ENCODE data around the gene LRRC8D.

Gene LRRC8D

GRCh38 chr1:89931964-89932363, 111.1 kb downstream of the LRRC8D start (continued):
- TF ChIP-seq CREB5 (CRISPR knock-in tag; IDR thresholded peaks at IDR 0.05; ENCODE audit: low read depth): no peak

DNA sequence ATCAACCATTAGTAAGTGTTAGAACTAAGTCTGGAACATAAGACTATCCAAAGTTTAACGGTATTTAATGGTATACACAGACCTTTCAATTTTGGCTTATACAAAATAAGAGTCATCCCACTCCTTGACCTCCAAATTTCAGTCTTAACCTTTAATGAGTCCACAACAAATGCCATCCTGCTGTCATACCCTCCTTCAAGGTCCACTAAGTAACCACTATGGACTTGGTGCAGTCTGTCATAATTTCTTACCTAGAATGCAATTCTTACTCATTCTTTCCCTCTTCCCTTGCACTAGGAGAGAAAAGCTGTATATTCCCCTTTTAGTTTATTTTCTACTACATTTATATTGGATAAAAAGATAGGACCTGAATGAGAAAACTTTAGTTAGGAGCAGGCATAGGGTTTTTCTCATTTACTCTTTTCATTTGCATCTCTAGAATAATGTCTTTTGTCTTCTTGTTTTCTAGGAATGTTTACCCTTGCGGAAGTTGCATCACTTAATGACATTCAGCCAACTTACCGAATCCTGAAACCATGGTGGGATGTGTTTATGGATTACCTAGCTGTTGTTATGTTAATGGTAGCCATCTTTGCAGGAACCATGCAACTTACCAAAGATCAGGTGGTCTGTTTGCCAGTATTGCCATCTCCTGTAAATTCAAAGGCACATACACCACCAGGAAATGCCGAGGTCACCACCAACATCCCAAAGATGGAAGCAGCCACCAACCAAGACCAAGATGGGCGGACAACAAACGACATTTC, 111.9 kb downstream of the LRRC8D start:
- TF ChIP-seq ISL1 (CRISPR knock-in tag; IDR thresholded peaks at IDR 0.05): no peak
- TF ChIP-seq CREB5 (CRISPR knock-in tag; IDR thresholded peaks at IDR 0.05; ENCODE audit: low read depth): no peak
- TF ChIP-seq TCF4 (CRISPR knock-in tag; IDR thresholded peaks at IDR 0.05; ENCODE audit: borderline replicate concordance): no peak
- TF ChIP-seq SNAI2 (CRISPR knock-in tag; IDR thresholded peaks at IDR 0.05): no peak
- TF ChIP-seq BACH2 (CRISPR knock-in tag; IDR thresholded peaks at IDR 0.05; ENCODE audit: borderline replicate concordance): no peak
- TF ChIP-seq TSHZ2 (CRISPR knock-in tag; IDR thresholded peaks at IDR 0.05): no peak
- TF ChIP-seq ZC3H10 (CRISPR knock-in tag; IDR thresholded peaks at IDR 0.05): no peak
- no peak for TF ChIP-seq ARNTL (CRISPR knock-in tag; IDR thresholded peaks at IDR 0.05; ENCODE audit: borderline replicate concordance, low read depth)
- TF ChIP-seq, protein P1, sequence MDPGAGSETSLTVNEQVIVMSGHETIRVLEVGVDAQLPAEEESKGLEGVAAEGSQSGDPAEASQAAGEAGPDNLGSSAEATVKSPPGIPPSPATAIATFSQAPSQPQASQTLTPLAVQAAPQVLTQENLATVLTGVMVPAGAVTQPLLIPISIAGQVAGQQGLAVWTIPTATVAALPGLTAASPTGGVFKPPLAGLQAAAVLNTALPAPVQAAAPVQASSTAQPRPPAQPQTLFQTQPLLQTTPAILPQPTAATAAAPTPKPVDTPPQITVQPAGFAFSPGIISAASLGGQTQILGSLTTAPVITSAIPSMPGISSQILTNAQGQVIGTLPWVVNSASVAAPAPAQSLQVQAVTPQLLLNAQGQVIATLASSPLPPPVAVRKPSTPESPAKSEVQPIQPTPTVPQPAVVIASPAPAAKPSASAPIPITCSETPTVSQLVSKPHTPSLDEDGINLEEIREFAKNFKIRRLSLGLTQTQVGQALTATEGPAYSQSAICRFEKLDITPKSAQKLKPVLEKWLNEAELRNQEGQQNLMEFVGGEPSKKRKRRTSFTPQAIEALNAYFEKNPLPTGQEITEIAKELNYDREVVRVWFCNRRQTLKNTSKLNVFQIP (CRISPR knock-in tag; IDR thresholded peaks at IDR 0.05; ENCODE audit: borderline replicate concordance, low read depth): no peak
- TF ChIP-seq ZNF8 (CRISPR knock-in tag; IDR thresholded peaks at IDR 0.05): no peak
- no peak for TF ChIP-seq CSRNP3 (CRISPR knock-in tag; IDR thresholded peaks at IDR 0.05)
- TF ChIP-seq CSDC2 (CRISPR knock-in tag; IDR thresholded peaks at IDR 0.05): no peak
- TF ChIP-seq ZFP30 (CRISPR knock-in tag; IDR thresholded peaks at IDR 0.05): no peak
- TF ChIP-seq ZFP3 (CRISPR knock-in tag; IDR thresholded peaks at IDR 0.05): no peak
- no peak for TF ChIP-seq TOX (CRISPR knock-in tag; IDR thresholded peaks at IDR 0.05; ENCODE audit: borderline replicate concordance)
- TF ChIP-seq OSR1 (CRISPR knock-in tag; IDR thresholded peaks at IDR 0.05): no peak
- TF ChIP-seq RARB (CRISPR knock-in tag; IDR thresholded peaks at IDR 0.05): no peak
- no peak for TF ChIP-seq ZNF70 (CRISPR knock-in tag; IDR thresholded peaks at IDR 0.05)
- no peak for ATAC-seq

DNA sequence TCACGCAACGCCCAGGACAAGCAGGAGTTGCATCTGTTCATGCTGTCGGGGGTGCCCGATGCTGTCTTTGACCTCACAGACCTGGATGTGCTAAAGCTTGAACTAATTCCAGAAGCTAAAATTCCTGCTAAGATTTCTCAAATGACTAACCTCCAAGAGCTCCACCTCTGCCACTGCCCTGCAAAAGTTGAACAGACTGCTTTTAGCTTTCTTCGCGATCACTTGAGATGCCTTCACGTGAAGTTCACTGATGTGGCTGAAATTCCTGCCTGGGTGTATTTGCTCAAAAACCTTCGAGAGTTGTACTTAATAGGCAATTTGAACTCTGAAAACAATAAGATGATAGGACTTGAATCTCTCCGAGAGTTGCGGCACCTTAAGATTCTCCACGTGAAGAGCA, 113.6 kb downstream of the LRRC8D start:
- no peak for ATAC-seq
- TF ChIP-seq RARB (CRISPR knock-in tag; IDR thresholded peaks at IDR 0.05) (no peak), TSHZ2 (CRISPR knock-in tag; IDR thresholded peaks at IDR 0.05) (no peak), GLIS3 (CRISPR knock-in tag; IDR thresholded peaks at IDR 0.05) (no peak), ZNF565 (CRISPR knock-in tag; conservative IDR thresholded peaks at IDR 0.05; ENCODE audit: low read depth) (no peak), OSR1 (CRISPR knock-in tag; IDR thresholded peaks at IDR 0.05) (no peak), BACH2 (CRISPR knock-in tag; IDR thresholded peaks at IDR 0.05; ENCODE audit: borderline replicate concordance) (no peak), SNAI2 (CRISPR knock-in tag; IDR thresholded peaks at IDR 0.05) (no peak), ZC3H10 (CRISPR knock-in tag; IDR thresholded peaks at IDR 0.05) (no peak), CREB5 (CRISPR knock-in tag; IDR thresholded peaks at IDR 0.05; ENCODE audit: low read depth) (no peak), ZFP3 (CRISPR knock-in tag; IDR thresholded peaks at IDR 0.05) (no peak), ZNF70 (CRISPR knock-in tag; IDR thresholded peaks at IDR 0.05) (no peak)

All from SK-N-SH treated with all-trans-retinoic acid at 6 μM for 48 hours (cell line).